Putamen (tissue), 1 donor: ENCODE results near the gene GTF2H3.

Experiments used
- DNase-seq: peaks from one replicate; pipeline ENCODE4 v3.0.0-alpha.2; 2016; ENCODE audit warnings: low spot score

The GTF2H3 gene

DNA sequence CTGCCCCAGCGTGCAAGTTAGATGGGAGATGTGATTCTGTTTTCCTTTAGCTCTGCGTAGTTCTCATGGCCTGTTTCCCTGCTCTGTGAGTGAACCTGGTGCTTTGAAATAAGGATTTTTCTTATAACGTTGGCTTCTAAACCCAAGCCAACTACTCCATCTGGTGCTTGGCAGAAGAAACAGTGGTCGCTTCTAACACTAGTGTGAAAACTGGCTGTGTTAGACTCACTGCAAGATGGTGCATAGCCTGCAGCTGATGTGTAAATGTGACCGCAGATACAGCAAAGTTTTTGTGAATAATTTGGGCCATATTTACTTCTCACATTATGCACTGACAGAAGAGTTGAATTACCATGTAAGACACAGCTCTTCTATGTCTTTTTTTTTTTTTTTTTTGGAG lies 12.2 kb downstream of the GTF2H3 start:
- DNase-seq, result no peak

DNA sequence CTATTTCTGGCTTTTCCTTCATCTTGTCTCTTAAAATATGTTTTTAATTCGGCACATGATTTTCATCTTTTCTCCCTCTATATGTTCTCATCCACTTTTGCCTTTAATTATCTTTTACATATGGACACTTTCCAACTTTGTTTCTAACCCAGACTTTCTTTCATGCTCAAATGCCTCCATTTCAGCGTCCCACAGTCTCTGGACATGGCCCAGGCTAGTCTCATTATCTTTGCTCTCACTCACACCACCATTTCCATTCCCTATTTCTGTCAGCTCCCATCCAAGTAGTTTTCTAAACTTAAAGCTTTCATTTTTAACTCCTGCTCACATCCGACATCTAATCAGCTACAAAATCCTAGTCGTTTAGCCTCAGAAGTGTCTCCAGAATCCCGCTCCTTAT lies 14.8 kb downstream of the GTF2H3 start:
- no peak for DNase-seq

DNA sequence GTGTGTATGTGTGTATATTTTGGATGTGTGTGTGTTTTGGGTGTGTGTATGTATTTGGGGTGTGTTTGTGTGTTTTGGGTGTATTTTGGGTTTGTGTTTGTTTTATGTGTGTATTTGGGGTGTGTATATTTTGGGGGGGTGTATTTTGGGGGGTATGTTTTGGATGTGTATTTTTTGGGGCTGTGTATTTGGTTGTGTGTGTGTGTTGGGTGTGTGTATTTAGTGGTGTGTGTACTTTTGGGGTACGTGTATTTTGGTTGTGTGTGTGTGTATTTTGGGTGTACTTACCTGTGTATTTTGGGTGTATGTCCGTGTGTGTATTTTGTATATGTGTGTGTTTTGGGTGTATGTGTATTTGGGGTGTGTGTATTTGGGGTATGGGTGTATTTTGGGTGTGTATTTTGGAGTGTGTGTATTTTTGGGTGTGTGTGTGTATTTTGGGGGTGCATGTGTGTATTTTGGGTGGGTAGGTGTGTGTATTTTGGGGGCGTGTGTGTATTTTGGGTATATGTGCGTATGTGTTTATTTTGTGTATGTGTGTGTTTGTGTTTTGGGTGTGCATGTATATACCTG lies 20.6 kb downstream of the GTF2H3 start:
- no peak for DNase-seq

DNA sequence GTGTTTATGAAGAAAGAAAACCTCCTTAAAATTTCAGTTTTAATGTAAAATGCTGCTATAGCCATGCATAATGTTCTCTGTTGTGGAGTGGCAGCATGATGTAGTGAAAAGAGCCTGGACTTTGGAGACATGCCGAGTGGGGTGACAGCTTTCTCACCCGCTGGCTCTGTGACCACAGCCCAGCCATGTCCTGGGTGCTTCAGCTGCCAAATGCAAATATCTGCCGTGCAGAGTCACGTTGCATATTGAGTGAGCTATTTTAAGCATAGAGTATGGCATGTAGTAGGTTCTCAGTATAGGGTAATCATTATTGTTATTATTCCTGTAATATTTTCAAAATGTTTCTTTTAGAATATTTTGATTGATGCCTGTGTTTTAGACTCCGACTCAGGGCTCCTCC lies 21.8 kb downstream of the GTF2H3 start:
- DNase-seq, result no peak

DNA sequence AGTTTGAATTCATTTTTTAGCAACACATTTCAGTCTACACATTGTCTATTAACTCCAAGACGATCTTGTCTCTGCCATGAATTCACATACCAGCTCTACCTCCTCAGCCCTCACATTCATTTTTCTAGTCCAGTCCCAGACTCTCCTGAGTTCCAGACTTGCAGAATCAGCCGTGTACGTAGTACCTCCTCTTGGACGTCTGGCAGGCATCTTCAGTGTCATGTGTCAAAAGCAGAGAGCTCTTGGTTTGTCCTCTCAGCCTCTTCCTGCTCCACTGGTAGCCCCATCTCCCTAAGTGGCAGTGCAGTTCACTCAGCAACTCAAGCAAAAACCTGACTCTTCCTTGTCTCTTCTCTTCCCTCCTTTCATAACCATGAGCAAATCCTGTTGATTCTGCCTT lies 22.8 kb downstream of the GTF2H3 start:
- no peak for DNase-seq

DNA sequence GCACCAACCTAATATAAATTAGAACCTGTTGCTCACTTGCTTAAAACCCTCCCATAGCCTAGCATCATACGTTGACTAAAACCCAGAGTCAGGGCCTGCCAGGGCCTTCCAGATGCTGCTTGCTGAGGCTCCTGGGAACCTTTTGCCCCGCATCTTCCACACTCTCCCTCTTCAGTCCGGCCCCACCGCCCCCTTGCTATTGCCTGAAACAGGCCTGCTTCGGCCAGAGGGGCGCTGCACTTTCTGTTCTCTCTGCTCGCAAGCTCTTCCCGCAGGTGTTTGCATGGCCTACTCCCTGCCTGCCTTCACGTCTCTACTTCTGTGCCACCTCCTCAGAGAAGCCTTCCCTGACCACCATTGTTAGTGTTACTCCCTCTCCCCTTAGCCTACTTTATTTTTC lies 23.6 kb downstream of the GTF2H3 start:
- DNase-seq, result no peak

DNA sequence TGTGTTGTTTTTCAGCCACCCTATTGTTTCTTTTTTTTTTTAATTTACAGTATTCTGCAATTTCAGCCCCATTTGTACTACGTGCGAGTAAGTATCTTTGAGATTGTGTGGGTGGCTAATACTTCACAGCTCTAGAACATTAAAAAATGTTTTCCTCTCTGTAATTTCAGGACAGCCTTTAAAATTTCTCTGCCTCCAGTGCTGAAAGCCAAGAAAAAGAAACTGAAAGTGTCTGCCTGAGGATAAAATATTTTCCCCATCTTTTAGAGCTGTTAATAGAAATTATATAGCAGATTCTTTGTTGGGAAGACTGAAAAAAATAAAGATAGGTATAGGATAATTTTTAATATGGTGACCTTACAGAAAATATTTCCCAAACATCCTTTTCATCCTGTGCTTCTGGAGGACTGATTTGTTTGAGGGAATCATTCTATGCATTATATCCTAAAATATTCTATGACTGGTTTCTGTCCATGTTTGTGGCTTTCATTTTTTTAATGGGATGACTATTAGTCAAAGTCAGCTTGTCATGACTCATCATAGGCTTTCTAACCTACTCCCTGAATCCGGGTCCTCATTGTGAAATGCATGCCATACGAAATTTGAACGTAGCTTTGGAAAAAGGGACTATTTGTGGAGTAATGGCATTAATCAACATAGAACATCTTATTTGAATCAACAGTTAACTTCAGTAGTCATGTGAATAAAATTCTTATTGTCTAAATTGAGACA lies 26.5 kb downstream of the GTF2H3 start:
- no peak for DNase-seq

DNA sequence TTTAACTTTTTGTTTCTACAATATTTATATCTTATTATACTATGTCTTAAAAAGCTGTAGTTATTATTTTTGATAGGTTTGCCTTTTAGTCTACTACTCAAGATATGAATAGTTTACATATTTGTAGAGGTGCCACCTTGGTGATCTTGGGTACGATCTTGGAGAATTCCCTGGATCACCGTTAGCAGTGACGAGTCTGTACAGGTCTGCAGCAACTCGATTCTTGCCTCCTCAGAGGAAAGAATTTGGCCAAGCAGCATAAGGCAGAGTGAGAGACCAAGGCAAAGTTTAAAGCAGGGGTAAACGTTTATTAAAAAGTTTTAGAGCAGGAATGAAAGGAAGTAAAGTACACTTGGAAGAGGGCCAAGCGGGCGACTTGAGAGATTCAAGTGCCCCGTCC lies 34.1 kb downstream of the GTF2H3 start:
- no peak for DNase-seq

DNA sequence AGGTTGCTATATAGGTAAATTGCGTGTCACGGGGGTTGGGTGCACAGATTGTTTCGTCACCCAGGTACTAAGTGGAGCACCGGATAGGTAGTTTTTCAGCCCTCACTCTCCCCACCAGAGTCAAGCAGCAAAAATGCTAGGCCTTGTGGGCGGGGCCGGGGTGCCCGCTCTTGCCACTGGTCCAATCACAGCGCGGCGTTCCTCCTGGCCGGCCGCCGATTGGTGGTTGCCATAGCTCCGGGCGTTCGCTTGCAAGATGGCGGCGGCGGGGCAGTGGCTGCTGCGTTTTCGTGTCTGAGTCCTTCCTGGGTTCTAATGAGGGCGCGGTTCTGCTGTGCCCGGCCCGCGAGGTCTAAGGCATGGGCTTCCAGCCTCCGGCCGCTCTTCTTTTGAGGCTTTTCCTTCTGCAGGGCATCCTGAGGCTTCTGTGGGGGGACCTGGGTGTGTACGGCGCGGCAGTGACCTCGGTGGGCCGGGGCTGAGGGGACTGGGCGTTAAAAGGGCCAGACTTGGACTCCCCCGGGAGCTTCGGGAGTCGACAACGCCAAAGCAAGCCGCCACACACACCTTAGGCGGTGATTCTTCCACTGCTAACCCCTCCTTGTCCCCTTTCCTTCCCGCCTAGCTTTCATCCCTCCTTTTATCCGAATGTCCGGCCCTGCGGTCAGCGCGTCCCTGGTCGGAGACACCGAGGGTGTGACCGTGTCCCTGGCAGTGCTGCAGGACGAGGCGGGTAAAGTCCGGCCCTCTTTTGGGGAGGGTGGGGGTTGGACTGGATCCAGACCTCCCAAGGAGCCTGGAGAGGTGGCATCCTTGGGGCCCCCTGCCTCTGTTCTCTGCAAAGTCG lies 37.5 kb downstream of the GTF2H3 start, which contains the start of gene TCTN2:
TSS of gene TCTN2 (plus strand) at position 232 of the 847 bp plus-strand sequence. CDS start at position 360, 128 bp downstream.
- DNase-seq, result peak; percentile 90

DNA sequence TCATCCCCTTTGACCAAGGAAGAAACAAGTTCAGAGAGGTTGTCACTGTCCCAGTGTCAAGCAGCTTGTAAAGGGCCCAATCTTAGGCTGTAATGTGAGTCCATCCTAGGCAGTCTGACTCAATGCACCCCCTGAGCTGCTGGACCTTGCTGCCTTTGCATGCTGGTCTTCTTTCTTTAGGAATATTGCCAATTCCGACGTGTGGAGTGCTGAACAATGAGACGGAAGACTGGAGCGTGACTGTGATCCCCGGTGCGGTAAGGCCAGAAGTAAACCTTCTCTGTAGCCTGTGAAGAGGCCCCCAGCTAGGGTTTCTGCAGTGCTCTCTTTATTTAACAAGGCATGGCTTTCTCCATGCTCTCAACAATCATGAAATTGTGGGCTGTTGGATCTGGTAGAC lies 38.2 kb downstream of the GTF2H3 start:
- no peak for DNase-seq

DNA sequence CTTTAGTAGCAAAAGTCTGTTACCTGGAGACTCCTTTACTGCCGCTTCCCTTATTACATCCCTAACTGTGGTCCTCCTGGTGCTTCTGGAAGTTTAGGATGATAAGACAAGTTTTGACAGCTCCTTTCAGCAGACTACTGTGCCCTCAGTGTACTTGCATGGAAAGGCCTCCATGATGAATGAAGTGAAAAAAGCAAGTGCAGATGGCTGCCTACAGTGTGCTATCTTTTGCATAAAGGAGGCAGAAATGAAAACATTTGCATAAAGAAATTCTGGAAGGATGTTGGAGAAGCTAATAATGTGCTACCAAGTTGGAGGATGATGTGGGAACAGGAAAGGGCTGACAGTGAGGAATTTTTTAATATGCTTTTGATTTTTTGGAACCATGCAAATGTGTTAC lies 41.8 kb downstream of the GTF2H3 start:
- peak; percentile 68 for DNase-seq

DNA sequence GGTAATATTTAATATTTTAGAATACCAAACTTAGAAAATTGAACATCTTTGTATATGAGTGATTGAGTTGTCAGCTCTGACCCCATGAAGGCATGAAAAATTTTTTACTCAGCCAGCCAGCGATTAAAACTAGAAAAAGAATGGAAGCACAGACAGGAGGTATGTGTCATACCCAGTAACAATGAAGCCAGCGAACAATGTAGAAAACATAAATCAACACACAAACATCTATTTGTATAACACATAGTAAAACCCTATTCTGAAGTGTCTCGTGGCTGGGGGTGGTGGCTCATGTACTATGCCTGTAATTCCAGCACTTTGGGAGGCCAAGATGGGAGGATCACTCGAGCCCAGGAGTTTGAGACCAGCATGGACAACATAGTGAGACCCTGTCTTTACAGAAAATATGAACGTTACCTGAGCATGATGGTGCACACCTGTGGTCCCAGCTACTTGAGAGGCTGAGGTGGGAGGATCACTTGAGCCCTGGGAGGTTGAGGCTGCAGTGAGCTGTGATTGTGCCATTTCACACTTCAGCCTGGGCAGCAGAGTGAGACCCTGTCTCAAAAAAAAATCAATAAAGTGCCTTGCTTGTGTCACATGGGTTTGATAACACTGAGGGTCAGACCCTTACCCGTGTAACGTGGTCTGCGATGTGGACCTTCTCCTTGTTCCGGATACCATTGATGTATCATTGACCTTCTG lies 43.1 kb downstream of the GTF2H3 start:
- no peak for DNase-seq

DNA sequence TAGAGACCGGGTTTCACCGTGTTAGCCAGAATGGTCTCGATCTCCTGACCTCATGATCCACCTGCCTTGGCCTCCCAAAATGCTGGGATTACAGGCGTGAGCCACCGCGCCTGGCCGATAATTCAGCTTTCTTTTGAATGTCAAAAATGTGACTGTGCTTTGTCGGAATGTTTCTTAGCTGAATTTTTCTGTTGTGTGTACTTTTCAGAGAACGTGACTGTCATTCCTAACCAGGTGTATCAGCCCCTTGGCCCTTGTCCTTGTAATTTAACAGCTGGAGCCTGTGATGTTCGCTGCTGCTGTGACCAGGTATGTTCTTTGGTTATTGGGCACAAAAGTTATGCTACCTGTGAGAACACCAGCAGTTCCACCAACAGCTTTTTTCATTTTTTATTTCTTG lies 45.4 kb downstream of the GTF2H3 start:
- no peak for DNase-seq

DNA sequence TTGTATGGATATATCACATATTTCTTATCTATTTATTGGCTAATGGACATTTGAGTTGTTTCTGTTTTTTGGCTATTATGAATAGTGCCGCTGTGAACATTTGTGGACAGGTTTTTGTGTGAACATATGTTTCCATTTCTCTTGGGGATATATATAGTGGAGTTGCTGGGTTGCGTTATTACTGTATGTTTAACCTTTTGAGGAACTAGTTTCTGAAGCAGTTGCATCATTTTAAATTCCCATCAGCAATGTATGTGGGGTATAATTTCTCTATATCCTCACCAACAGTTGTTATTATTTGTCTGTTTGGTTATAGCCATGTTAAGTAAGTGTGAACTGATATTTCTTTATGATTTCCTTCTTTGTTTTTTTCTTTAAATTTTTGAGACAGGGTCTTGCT lies 48.0 kb downstream of the GTF2H3 start:
- DNase-seq, result no peak

DNA sequence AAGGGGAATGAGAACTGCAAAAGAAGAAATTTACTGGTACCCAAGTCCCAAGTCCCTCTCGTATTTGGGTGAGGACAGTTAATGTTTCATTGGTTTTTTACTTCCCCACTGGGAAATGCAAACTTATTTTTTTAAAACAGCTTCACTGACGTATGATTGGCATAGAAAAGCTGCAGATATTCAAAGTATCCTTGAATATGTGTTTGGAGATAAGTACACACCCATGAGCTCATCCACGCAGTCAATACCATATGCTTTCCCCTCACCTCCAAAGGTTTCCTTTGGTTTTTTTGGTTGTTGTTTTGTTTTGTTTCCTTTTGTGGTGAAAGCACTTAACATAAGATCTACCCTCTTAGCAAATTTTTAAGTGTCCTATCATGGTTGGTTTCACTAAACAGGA lies 50.3 kb downstream of the GTF2H3 start:
- DNase-seq, result no peak

DNA sequence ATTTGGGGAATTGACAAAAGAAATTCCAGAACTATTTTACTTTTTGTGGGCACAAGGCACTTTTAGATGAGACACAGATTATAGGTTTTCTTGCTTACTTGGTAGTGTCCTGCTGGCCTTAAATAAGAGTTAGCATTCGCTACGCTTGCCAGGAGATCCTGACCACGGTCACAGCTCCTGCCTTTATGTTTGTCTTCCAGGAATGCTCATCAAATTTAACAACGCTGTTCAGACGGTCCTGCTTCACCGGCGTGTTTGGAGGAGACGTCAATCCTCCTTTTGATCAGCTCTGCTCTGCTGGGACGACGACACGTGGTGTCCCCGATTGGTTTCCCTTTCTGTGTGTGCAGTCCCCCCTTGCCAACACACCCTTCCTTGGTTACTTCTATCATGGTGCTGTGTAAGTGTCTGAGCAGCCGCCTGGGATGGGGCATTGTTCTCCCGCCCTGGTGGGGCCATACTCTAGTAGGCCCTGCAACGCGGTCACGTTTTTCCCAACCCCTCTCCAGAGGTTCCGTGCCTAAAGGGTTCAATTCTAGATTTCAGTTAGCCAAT lies 53.1 kb downstream of the GTF2H3 start:
- DNase-seq, result no peak

DNA sequence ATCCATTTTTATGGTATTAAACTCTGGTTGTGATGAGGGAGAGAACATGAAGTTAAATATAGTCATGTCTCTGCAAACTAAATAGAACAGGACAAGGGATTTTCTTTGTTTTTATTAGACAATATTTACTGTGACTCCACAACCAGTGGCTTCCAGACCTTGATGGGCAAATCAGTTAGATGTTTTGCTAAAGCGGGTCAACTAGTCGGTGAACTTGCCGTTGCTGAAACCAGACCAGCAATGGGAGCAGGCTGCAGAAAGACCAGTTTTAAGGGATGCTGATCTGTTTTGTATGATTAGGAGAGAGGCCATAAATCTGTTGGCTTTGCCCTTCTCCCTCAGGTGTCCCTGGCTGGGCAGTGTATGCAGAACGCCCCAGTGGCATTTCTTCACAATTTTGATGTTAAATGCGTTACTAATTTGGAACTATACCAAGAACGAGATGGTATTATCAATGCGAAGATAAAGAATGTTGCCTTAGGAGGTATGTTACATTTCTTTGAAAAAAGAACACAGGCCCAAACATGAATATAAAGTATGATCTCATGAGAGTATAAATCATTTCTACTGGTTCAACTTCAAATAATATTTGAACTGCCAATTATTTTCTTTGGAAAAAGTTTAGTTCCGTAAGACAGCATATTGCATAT lies 56.7 kb downstream of the GTF2H3 start:
- no peak for DNase-seq

DNA sequence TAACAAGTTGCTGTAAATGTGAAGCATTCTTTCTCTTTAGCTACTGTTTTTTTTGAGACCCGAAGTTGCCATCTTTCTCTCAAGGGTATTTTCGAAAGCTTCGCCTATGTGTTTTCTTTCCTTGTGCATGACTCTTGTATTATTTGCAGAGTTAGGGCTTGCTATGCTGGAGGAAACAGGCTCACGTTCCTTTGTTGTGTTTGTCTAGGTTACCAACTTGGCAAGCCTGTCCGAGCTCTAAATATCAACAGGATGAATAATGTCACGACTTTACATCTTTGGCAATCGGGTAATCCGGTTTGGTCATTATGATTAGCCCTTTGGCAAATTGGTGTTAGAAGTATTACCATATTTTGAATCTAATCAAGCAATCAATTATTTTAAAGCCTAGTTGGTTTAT lies 62.6 kb downstream of the GTF2H3 start:
- DNase-seq, result no peak

DNA sequence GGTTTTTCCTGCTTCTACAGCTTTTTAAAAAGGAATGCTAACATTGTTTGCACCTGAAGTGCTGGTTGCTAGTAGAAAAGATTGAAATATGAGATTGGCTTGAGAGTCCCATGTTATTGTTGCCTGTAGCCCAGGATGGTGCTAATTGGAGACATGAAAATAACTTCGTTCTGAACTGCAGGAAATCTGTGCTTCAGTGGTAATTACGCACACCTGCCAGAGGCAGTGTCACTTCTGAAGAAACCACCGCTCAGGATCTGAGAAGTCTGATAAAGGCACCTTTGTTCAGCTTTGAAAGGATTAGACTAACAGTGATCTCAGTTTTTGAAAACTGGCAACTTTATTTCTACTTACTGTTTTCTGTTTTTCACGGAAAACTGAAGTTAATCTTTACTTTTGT lies 63.0 kb downstream of the GTF2H3 start:
- DNase-seq, result no peak

DNA sequence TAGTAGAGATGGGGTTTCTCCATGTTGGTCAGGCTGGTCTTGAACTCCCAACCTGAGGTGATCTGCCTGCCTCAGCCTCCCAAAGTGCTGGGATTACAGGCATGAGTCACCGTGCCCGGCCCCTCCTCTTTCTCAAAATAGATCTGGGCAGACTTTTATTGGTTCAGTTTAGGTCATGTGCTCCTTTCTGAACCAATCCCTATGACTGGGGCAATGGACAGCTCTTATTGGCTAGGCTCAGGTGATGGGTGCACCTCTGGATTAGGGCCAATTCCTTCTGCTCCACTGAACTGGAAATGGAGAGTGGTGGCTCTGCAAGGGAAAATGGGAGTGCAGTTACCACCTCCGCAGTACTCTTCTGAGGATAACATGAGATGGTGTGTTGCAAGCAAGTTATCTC lies 72.3 kb downstream of the GTF2H3 start:
- DNase-seq, result no peak

DNA sequence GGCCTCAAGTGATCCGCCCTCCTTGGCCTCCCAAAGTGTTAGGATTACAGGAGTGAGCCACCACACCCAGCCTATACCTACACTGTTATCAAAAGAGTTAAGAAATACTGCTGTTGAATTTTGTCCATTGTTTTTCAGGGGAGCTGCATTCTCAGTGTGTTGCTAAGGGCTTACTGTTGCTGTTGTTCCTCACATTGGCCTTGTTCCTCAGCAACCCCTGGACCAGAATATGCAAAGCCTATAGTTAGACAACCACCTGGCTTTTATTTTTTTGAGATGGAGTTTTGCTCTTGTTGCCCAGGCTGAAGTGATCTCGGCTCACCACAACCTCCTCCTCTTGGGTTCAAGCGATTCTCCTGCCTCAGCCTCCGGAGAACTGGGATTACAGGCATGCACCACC lies 73.8 kb downstream of the GTF2H3 start:
- DNase-seq, result no peak
